Left ventricle myocardium inferior (tissue), 1 donor: ENCODE data around the gene SLC41A3. TPM values are rescaled to one million over a fixed set of nuclear protein-coding genes. Genes with fewer than 3 reads are reported as not detected.

Source experiments
- DNase-seq: peaks from one replicate; pipeline ENCODE4 v3.0.0-alpha.2; 2020
- H3K27ac ChIP-seq: fragments of 200-600 bp; replicated peaks from 2 replicates; pipeline ENCODE4 v1.8.0; 2021
- H3K27me3 ChIP-seq: fragments of 200-600 bp; 2 replicates; pipeline ENCODE4 v1.8.0; 2021; ENCODE audit warnings: low read depth
- H3K36me3 ChIP-seq: fragments of 200-600 bp; 2 replicates; pipeline ENCODE4 v1.8.0; 2021
- H3K4me1 ChIP-seq: fragments of 200-600 bp; 2 replicates; pipeline ENCODE4 v1.8.0; 2021
- H3K4me3 ChIP-seq: fragments of 200-600 bp; 2 replicates; pipeline ENCODE4 v1.8.0; 2021; ENCODE audit warnings: mild to moderate bottlenecking, moderate library complexity
- H3K9me3 ChIP-seq: fragments of 200-600 bp; replicated peaks from 2 replicates; pipeline ENCODE4 v1.8.0; 2021
- intact Hi-C: fragments of 100-400 bp; cut with micrococcal nuclease; formaldehyde crosslinking; loops from one replicate; pipeline ENCODE4 v1.11.0; 2022
- total RNA-seq: library from RNA; stranded (reverse); fragmentation: NEBNext Ultra II Directional; extraction: Animal tissue kit (Norgen Biotek cat#: 25700); gene quantifications from one replicate; pipeline ENCODE4 v1.2.1, GENCODE V29; 2021
- TF ChIP-seq, protein P1 (sequence below): fragments of 200-600 bp; IDR thresholded peaks from 2 replicates; pipeline ENCODE4 v1.8.0; 2021; ENCODE audit warnings: antibody characterized with exemption, mild to moderate bottlenecking, borderline replicate concordance
- donor health status: DM: no; HTN: yes; CAD: no; lungs with severe emphysema.

SLC41A3 gene
- total RNA-seq, 1 donor from 2014 or later, result 30.2 TPM

GRCh38 chr3:126053513-126053912, 30.4 kb downstream of the SLC41A3 start:
- no peak overlapping the region for H3K27ac ChIP-seq
- intact Hi-C loops, result no loop called here
- H3K4me1 ChIP-seq, result peaks cover 28% of the 10 kb centered on the region
- H3K27me3 ChIP-seq, result no peaks in the 10 kb centered on the region
- TF ChIP-seq, protein P1, sequence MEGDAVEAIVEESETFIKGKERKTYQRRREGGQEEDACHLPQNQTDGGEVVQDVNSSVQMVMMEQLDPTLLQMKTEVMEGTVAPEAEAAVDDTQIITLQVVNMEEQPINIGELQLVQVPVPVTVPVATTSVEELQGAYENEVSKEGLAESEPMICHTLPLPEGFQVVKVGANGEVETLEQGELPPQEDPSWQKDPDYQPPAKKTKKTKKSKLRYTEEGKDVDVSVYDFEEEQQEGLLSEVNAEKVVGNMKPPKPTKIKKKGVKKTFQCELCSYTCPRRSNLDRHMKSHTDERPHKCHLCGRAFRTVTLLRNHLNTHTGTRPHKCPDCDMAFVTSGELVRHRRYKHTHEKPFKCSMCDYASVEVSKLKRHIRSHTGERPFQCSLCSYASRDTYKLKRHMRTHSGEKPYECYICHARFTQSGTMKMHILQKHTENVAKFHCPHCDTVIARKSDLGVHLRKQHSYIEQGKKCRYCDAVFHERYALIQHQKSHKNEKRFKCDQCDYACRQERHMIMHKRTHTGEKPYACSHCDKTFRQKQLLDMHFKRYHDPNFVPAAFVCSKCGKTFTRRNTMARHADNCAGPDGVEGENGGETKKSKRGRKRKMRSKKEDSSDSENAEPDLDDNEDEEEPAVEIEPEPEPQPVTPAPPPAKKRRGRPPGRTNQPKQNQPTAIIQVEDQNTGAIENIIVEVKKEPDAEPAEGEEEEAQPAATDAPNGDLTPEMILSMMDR, result no peak
- DNase-seq, result no peak
- peaks cover 11% of the 10 kb centered on the region for H3K36me3 ChIP-seq
- no peak overlapping the region for H3K4me3 ChIP-seq
- H3K9me3 ChIP-seq, result no peaks in the 10 kb centered on the region

- intact Hi-C loops, result no loop called here
- TF ChIP-seq, protein P1, result no peak
- H3K4me3 ChIP-seq, result no peak overlapping the region
- no peak overlapping the region for H3K27ac ChIP-seq
- peaks cover 18% of the 10 kb centered on the region for H3K4me1 ChIP-seq
- peaks cover 13% of the 10 kb centered on the region for H3K36me3 ChIP-seq
- DNase-seq, result no peak
- no peaks in the 10 kb centered on the region for H3K9me3 ChIP-seq
- no peaks in the 10 kb centered on the region for H3K27me3 ChIP-seq
Observed at GRCh38 chr3:126052196-126053058, 31.5 kb downstream of the SLC41A3 start.

GRCh38 chr3:126051741-126052140, 32.2 kb downstream of the SLC41A3 start:
- no peak for DNase-seq
- intact Hi-C loops, result no loop called here
- peaks cover 11% of the 10 kb centered on the region for H3K4me1 ChIP-seq
- H3K9me3 ChIP-seq, result no peaks in the 10 kb centered on the region
- H3K36me3 ChIP-seq, result peaks cover 20% of the 10 kb centered on the region
- TF ChIP-seq, protein P1, result no peak
- no peak overlapping the region for H3K27ac ChIP-seq
- H3K27me3 ChIP-seq, result no peaks in the 10 kb centered on the region
- H3K4me3 ChIP-seq, result no peak overlapping the region

GRCh38 chr3:126051234-126051633, 32.7 kb downstream of the SLC41A3 start:
- peaks cover 4% of the 10 kb centered on the region for H3K9me3 ChIP-seq
- no peak overlapping the region for H3K4me3 ChIP-seq
- H3K27me3 ChIP-seq, result no peaks in the 10 kb centered on the region
- H3K4me1 ChIP-seq, result peaks cover 6% of the 10 kb centered on the region
- TF ChIP-seq, protein P1, result no peak
- DNase-seq, result no peak
- peaks cover 20% of the 10 kb centered on the region for H3K36me3 ChIP-seq
- H3K27ac ChIP-seq, result no peak overlapping the region
- intact Hi-C loops, result no loop called here

DNA sequence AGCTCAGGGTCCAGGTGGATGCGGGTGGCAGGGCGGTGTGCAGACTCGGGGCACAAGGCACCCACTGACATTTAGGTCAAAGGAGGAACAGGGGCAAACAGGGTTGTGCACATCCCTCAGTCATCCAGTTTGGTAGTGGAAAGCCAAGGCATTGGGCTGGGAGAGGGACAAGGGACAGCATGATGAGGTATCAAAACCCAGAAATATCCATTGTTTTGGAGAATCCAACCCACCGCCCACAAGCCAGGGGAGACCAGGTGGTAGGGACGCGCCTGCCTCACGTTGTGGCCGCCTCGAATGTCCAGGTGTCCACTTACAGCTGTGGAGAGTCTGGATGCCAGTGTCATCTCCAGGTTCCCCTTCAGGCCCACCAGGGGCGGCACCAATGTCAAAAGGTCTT, 33.3 kb downstream of the SLC41A3 start:
- TF ChIP-seq, protein P1, result no peak
- intact Hi-C loops, result no loop called here
- no peaks in the 10 kb centered on the region for H3K27me3 ChIP-seq
- no peak for DNase-seq
- H3K36me3 ChIP-seq, result peaks cover 20% of the 10 kb centered on the region
- peaks cover under 1% of the 10 kb centered on the region for H3K4me1 ChIP-seq
- no peak overlapping the region for H3K4me3 ChIP-seq
- H3K27ac ChIP-seq, result no peak overlapping the region
- H3K9me3 ChIP-seq, result peaks cover 10% of the 10 kb centered on the region
